ENCODE data around the gene SPAAR.
"Not testable (repeated sequence)": the region's sequence is repeated elsewhere in the genome, so short reads cannot be mapped to it uniquely, and the experiment has no call there.

SPAAR gene

GRCh38 chr9:35871545-35871944 lies 37.7 kb upstream of the SPAAR start:
- no peak overlapping the region for H3K4me3 ChIP-seq (ENCODE audit: low read depth, low read length)
- no peak overlapping the region for H3K27ac ChIP-seq
- H3K27me3 ChIP-seq (replicated peaks) = no peaks in the 10 kb centered on the region
- TF ChIP-seq CTCF (IDR thresholded peaks at IDR 0.05; ENCODE audit: low read depth, low read length, missing control alignments) = no peak
- DNase-seq = no peak
- in situ Hi-C loops (cut with HindIII; ENCODE audit: low pct_ligation_motif_present, low sequenced_read_pairs) = no loop called here
- no peaks in the 10 kb centered on the region for H3K36me3 ChIP-seq (replicated peaks)

GRCh38 chr9:35872505-35872904 lies 36.8 kb upstream of the SPAAR start:
- Histone ChIP-seq H3K4me3 (ENCODE audit: low read depth, low read length) (no peak overlapping the region), H3K27ac (no peak overlapping the region), H3K27me3 (replicated peaks) (no peaks in the 10 kb centered on the region), H3K36me3 (replicated peaks) (no peaks in the 10 kb centered on the region)
- no peak for DNase-seq
- no peak for TF ChIP-seq CTCF (IDR thresholded peaks at IDR 0.05; ENCODE audit: low read depth, low read length, missing control alignments)
- in situ Hi-C loops (cut with HindIII; ENCODE audit: low pct_ligation_motif_present, low sequenced_read_pairs) = no loop called here

DNA sequence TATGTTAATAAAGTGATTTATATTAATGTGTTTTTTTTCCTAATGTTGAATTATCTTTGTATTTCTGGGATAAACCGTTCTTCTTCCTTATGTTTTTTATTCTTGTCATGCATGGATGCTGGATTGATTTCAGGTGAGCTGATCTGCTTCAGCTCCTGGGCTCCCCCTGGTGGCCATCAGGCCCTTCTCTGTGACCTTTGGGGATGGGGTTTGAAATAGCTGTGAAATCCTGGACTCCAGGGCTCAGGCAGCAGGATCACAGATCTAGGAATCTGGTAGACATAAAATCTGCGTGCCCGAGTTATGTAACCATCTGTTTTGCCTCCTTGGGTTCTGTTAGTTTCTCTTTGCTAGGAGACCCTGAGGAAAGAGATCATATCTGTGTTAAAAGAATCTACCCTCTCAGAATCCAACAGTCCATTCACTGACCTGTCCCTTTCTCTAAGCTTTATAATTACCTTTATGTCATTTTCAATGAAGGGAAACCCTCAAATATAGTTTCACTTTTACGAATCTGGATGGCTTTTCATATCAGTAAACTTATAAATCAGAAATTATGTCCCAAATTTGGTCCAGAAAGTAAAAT lies 26.9 kb upstream of the SPAAR start:
- no peaks in the 10 kb centered on the region for H3K36me3 ChIP-seq (replicated peaks)
- no peak overlapping the region for H3K4me3 ChIP-seq (ENCODE audit: low read depth, low read length)
- H3K27ac ChIP-seq = no peak overlapping the region
- TF ChIP-seq CTCF (IDR thresholded peaks at IDR 0.05; ENCODE audit: low read depth, low read length, missing control alignments) = peak; percentile 100
- no peaks in the 10 kb centered on the region for H3K27me3 ChIP-seq (replicated peaks)
- in situ Hi-C loops (cut with HindIII; ENCODE audit: low pct_ligation_motif_present, low sequenced_read_pairs) = no loop called here
- peak; percentile 61 for DNase-seq

DNA sequence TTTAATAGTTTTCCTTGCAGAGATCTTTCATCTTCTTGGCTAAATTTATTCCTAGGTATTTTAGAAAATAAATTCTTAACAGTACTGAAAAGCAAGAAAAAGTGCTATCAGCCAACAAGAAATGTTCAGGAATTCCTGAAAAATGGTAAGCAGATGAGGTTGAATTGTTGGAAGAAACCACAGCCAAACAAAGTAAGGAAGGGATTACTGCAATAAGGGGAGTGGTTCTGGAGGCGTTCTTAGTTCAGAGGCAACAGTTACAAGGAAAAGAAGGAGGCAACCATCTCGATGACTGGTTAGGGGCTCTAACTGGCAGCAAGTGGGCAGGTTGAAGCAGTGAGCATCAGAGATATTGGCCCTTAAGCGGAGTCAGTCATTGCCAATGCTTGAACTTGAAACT lies 26.3 kb upstream of the SPAAR start:
- Histone ChIP-seq H3K27ac (no peak overlapping the region), H3K27me3 (replicated peaks) (no peaks in the 10 kb centered on the region), H3K4me3 (ENCODE audit: low read depth, low read length) (no peak overlapping the region), H3K36me3 (replicated peaks) (no peaks in the 10 kb centered on the region)
- no peak for TF ChIP-seq CTCF (IDR thresholded peaks at IDR 0.05; ENCODE audit: low read depth, low read length, missing control alignments)
- in situ Hi-C loops (cut with HindIII; ENCODE audit: low pct_ligation_motif_present, low sequenced_read_pairs) = no loop called here
- no peak for DNase-seq

DNA sequence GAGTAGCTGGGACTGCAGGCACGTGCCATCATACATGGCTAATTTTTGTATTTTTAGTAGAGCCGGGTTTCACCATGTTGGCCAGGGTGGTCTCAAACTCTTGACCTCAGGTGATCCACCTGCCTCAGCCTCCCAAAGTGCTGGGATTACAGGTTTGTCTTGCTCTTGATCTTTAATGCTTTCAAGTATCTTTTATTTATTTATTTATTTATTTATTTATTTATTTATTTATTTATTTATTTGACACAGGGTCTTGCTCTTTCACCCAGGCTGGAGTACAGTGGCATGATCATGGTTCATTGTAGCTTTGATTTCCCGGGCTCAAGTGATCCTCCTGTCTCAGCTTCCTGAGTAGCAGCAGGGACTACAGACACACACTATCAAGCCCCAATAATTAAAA lies 24.4 kb upstream of the SPAAR start:
- in situ Hi-C loops (cut with HindIII; ENCODE audit: low pct_ligation_motif_present, low sequenced_read_pairs); H3K36me3 ChIP-seq (replicated peaks); DNase-seq; H3K27ac ChIP-seq; H3K27me3 ChIP-seq (replicated peaks); H3K4me3 ChIP-seq (ENCODE audit: low read depth, low read length): not testable (repeated sequence)

DNA sequence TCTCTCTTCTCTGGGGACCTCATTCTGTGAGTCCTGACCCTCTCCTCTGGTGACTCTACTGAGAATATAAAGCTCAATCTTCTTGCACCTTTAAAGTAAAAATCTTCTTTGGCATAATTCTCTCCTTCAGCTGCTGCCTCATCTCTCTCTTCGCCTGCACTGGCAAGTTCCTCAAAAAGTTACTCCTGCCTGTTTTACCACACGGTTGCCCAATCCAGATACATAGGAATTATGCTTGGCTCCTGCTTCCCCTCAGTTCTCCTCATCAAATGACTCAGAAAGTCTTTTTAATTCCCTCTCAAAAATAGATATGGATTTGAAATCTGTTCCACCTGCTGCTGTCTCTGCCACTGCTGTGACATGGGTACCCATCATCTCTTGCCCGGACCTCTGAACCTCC lies 17.6 kb upstream of the SPAAR start:
- no peak for DNase-seq
- in situ Hi-C loops (cut with HindIII; ENCODE audit: low pct_ligation_motif_present, low sequenced_read_pairs) = no loop called here

More for the DNA sequence above, 17.6 kb upstream of the SPAAR start:
- no peak overlapping the region for H3K4me3 ChIP-seq (ENCODE audit: low read depth, low read length)
- peaks cover 2% of the 10 kb centered on the region for H3K27me3 ChIP-seq (replicated peaks)
- TF ChIP-seq CTCF (IDR thresholded peaks at IDR 0.05; ENCODE audit: low read depth, low read length, missing control alignments) = no peak
- H3K36me3 ChIP-seq (replicated peaks) = no peaks in the 10 kb centered on the region
- H3K27ac ChIP-seq = no peak overlapping the region
